ENCODE measurements around the gene SYT11.

GRCh38 chr1:155850345-155850744 is 9.0 kb upstream of the SYT11 start:
- TF ChIP-seq CTCF (IDR thresholded peaks at IDR 0.05 in 4 of 5, conservative IDR thresholded peaks at IDR 0.05 in 1 of 5) (no peak), POLR2A (IDR thresholded peaks at IDR 0.05) (no peak)
